T-helper 1 cell (primary cell): ENCODE results near the gene ZFHX2.

Experiments
- DNase-seq, 5 donors: peaks; one replicate each; pipeline ENCODE4 v3.0.0-alpha.2; 2012 to 2020

ZFHX2 gene

DNA sequence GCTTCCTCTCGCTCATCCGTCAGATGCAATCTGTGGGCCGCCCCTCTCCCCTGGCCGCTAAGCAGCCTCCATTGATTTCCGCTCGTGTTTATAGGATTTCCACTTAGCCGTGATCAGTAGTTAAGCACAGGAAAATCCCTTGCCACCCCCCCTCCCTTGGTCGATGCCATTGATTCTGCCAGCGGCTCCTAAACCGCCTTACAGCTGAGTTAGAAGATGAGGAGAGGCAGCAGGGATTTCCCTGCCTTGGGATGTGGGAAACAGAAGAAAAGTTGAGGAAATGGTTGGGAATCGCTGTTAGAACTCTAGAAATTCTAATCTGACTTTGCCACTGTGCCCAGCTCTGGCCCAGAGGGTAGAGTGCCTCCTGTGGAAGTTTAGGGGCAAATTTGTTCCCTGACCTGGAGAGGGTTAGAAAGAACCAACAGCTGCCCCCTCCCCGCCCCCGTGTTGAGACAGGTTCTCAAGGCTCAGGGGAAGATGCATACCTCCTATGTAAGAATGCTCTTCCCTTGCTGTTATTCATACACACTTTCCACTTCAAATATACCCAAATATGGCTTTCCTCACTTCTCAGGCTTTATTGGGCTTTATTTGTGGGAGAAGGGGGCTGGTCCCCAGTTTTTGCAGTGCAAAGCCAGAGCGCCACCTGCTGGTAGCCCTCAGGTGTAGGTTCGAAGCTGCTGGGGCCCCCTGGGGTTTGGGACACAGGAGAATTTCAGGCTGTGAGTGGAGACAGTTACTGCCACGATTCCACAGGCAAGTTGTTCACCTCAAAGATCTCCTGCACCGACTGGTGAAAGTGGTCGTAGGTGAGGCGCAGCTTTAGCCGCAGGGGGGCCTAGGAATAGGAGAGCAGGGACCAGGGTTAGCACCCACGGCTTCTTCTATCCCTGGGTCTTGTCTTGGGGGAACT, 7.7 kb upstream of the ZFHX2 start:
- DNase-seq, result peak; percentile 38 to 63 (median 59)

DNA sequence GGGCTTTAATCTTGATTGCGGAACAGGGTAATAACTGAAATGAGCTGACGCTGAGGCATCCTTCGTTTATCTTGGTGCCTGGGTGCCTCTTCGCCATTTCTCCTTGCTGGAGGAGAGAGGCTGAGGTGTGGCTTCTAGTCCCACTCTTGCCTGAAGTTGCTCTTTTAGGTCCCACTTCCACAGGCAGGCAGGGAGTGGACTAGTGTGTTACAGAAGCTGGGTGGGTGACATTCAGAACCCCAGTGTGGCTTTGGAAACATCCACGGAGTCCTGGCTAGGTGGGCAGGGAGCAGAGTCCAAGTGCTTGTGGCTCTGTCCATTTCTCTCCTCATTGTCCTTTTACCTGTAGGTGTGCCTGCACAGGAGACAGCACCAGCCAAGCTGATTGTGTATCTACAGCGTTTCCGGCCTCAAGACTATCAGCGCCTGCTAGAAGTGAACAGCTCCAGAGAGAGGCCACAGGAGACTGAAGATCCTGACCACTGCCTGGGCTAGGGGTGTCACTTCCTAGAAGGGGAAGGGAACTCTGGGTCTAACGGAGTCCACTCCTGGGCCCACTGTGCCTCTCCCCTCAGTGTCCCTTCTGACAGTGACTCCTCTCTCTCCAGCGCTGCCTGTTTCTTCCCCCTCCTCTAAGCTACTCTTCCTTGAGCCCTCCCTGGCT, 6.9 kb upstream of the ZFHX2 start:
- DNase-seq, result no peak

DNA sequence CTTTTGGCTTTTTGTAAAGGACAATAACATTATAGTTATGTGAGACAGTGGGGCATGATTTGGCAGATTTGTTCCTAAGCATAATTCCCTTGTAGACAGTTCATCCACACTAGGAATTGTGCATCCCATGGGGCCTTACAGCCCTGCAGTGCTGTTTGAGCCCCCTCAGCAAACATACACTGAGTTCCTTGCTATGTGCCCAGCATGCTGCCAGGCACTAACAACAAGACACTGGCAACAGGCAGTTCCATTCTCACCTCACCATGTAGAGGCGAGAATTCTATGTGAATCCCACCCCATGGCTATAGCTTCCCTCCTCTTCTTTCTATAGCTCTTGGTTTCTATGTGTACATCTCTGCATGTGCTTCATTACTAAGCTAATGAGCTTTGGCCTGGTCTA, 6.4 kb upstream of the ZFHX2 start:
- DNase-seq, result no peak

DNA sequence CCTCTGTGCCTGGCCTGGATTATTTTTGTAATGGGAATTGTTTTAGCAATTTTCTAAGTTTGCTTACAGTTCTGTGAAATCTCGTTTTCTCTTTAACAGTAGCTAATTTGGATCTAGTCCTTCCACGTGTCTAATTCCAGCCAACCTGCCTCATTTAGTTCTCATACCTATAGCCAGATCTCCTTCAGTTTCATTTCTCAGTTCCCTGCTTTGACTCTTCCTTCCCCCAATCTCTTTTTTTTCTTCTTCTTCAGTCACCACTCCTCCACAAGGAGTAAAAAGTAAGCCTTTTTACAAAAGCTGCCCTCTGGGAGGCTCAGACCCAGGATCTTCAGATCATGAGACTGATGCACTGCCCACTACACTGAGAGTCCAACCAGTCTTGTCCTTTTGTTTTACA, 6.0 kb upstream of the ZFHX2 start:
- DNase-seq, result no peak

DNA sequence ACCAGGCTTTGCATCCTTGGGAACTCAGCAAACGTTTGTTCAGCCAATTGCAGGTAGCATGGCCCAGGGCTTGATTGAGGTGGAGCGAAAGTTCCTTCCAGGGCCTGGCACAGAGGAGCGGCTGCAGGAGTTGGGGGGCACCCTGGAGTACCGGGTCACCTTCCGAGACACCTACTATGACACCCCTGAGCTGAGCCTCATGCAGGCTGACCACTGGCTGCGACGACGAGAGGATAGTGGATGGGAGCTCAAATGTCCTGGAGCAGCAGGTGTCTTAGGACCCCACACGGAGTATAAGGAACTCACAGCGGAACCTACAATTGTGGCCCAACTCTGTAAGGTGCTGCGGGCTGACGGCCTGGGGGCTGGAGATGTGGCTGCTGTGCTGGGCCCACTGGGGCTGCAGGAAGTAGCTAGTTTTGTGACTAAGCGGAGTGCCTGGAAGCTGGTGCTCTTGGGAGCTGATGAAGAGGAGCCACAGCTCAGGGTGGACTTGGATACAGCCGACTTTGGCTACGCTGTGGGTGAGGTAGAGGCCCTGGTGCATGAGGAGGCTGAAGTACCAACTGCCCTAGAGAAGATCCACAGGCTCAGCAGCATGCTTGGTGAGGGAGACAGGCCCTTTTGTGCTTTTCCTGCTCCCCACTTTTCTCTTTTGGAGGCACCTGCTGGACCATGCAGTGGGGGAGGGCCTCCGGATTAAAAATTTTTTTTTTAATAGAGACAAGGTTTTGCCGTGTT, 5.3 kb upstream of the ZFHX2 start:
- DNase-seq, result no peak

DNA sequence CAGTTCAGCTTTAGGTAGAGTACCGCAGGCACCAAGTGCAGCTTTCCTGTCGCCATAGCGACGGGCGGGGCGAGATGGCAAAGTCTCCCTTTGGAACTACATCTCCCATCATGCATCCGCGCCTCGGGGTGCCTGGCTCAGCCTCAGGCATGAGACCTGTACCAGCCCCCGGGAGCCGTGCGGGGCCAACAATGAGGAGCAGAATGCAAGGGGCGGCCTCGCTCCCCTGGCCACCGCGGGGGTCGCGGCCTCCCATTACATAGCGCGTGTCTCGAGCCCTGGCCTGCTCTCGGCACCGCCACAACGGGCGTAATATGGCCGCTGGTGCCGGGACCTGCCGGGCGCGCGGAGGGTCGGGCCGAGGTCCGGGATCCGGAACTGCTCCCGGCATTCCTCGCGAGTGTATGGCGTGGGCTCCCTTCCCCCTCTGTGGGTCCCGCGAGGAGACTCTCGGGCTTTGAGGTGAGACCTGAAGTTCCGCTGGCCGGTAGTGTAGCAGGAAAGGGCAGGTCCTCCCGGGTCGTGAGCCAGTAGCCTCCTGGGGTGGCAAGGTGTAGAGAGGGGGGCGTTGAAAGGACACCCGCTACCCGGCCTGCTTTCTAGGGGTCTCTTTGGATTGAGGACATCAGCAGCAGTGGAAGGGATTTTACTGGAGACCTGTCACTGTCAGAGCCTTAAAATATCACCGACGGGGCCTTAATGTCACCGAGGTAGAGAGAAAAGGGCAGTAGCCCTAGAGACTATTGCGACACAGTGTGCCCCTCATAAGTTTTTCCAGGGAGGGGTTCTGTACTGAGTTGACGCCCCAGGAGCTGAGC, 4.5 kb upstream of the ZFHX2 start, which contains the start of gene THTPA:
THTPA (plus strand) TSS at position 390 of the 818 bp plus-strand sequence. CDS start 487 bp downstream, outside the sequence.
- DNase-seq, result peak; percentile 80 to 93 (median 86)

DNA sequence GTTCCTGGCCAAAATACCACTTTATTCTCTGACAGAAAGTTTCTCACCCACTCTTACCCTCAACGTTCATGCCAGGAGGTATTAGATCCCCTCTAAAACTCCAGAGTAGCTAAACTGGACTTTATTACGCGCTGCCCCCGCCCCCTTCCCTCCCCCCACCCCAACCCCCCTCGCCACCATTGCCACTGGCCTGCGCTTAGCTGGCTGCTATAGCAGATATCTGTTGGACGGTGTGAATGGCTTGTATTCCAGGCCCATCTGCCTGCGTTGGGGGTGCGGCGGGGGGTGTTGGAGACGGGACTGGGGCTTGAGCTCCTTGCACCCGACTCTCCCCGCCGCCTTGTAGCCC, 3.9 kb upstream of the ZFHX2 start:
- DNase-seq, result no peak

DNA sequence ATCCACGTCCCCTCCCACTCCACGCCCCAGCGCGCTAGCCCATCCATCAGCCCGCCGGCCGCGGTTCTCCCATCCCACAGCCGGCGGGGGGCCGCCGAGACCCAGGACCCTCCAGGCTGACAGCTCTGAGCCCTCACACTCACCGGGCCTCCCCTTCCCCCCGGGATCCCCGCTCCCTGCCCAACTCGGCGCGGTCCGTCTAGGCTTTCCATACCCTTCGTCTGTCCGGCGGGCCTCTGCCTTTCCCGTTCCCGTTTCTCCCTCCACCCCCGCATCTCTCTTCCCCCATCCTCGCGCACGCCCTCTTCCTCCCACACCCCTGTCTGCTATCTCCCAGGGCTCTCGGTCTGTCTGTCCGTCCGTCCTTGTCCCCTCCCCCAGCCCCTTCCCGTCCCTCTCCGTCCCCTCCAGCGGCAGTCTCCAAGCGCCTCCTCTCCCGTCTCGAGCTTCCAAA, 726 bp downstream of the ZFHX2 start:
- no peak for DNase-seq

DNA sequence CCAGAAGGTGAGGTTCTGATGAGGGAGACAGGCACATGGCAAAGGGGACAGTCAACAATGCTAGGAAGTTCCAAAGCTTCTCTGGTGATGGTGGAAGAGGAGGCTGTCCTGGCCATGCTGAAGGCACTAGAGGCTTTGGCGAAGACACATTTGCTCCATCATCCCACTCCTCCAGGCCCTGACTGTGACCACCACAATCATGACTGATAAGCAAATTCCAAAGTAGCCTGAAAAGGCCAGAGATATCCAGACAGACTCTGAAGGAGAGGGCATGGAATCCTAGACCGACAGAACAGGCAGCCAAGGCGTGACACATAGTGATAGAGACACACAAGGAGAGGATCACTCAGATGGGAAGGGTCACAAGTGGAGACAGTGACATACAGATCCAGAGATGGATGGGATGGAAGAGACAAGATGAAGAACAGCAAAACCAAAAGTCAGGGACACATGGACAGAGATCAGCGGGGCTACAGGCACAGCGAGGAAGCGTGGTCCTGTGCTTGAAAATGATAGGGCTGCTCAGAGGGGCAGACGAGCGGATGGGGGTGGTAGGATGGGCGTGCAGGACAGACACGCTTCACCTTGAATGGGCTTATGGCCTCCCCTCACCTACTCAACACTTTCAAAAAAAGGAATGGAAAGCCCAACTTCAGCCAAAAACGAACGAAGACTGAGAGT, 1.3 kb downstream of the ZFHX2 start:
- DNase-seq, result no peak

DNA sequence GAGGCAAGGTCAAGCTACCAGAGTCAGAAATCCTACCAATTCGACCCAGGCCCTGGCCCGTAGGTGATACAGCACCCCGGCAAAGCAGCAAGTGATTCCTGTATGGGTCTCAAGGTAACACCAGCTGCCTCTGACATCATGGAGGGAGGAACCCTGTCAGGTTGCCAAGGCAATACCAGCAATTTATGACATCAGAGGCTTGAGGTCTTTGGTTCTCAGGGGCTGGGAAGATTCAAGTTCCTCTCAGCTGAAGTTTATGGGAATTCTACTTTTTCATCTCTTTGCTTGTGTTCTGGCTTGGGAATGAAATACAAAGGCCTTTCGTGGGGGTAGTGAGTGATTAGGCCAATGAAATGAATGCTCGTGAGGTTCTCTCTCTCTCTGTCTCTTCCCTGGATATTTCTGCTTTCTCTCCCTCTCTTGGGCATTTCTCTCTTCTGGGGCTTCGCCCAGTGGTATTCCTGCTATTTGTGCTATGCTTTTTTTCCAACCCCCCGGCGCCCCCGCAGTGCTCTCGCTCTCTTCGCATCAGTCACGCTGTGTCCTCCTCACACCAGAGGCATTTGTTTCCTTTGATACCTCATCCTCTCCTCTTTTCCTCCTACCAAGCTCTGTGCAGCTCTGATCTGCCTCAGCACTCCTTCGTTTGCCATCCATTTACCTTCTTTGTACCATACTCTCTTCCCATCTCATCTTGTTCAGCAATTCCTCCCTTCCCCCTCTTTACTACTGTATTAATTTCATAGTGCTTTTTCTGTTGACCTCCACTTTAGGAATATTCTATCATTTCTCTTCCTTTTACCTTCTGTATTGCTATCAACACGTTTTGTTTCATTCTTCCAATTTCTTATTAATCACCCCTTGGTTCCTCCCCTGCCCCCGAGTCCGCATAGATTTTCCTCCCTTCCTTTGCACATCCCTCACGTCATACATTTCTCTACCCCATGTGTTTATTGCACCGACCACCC, 2.9 kb downstream of the ZFHX2 start:
- no peak for DNase-seq

DNA sequence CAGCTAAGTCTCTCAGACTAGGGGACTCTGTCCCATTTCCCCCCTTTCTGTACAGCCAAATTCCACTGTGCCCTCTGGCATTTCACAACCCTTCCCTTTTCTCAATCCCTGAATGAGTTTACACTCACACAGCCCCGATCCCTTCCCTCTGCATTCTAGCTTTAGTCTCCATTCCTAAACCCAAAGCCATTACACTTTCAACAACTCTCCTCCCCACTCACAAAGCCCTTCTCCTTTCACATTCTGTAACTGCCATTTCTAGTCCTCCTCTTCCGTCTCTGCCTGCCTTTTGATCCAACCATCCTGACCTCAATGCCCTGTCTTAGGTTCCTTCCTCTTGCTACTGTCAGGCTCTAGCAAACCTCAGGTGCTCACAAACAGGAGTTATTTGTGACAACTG, 3.6 kb downstream of the ZFHX2 start:
- DNase-seq, result no peak

DNA sequence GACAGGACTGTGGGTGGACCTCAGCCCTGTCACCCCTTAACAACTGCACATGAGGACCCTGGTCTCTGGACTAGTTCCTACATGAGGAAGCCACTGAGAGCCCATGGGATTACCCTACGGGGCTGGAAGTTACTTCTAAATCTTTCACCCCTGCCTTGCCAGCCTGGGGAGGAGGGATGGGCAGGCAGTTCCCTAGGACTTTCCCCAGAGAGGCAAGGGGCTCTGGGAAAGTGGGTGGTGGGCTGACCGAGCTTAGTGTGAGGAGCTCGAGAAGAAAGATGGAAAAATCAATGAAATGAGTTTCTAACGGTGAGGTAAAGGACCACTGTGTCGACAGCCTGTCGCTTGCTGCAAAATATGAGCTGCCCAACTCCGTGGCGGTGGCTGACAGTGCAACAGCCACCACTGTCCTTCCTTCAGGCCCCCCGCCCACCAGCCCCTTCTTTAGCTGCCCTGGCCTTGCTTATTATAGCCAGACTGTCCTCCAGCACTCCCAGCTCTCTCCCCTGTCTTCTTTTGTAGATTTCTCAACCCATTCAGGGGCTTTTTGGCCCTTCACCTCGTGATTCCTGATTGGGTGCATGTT, 5.0 kb downstream of the ZFHX2 start:
- DNase-seq, result no peak

DNA sequence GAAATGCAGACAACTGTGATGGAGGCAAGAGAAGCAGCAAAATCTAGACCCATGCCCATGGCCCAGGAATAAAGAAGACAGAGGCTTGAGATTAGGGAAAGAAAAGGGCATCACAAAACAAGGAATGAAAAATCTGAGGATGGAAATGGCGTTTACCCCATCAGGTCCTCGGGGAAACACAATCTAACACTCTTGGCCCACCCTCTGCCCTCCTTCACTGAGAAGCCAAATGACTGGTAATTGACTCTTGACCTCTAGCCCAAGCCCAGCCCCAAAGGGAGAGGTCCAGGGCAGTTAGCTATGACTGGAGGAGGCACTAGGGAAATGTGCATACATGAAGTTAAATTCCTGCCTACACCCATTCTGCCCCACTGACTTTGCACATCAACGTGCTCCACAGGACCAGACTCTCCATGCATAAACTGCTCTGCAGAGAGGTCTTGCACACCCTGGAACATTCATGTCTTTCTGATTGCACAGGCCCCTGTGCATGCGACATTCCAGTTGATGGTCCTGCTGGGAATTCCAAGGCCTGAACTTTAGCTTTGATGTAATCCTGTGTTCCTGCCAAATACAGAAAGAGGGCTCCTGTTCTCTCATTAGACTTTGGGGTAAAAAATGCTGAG, 5.7 kb downstream of the ZFHX2 start:
- DNase-seq, result no peak

DNA sequence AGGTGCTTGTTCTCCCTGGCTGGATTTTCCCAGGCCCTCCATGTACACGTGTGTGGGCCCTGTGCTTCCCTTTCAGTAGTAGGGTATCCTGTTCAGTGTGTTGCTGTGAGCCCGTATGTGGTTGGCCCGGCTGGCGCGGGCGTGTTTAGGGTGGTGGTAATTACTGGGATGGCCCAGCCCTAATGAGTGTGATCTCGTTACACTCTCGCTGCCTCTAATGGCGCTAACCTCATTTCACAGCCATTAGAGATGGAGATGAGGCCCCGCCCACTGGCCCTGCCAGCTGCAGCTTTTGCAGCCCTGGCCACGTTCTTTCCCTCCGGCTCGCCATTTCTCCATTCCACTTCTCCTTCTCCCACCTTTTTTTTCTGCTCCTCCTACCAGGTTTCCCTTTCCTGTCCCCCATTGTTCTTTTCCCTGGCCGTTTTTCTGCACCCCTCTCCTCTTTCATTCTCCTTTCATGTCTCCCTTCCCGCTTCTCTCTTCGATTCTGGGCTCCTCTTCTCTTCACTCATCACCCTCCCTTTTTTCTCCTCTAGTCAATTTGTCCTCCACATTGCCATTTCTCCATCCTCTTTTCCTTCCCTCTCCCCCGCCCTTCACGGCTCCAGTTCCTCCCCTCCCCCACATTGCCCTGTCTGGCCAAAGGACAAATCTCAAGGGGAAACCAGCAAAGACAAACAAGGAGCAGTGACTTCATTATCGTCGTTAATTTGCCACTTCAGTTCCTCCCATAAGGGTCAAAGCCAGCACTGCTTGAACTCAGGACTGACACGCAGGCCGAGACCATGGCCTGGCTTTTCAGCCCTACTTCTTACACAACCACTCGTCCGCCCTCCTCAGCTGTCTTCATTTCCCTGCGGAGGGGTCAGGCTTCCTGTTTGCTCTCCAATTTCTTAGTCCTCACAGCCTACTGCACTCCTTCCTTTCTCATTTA, 6.8 kb downstream of the ZFHX2 start:
- DNase-seq, result no peak

DNA sequence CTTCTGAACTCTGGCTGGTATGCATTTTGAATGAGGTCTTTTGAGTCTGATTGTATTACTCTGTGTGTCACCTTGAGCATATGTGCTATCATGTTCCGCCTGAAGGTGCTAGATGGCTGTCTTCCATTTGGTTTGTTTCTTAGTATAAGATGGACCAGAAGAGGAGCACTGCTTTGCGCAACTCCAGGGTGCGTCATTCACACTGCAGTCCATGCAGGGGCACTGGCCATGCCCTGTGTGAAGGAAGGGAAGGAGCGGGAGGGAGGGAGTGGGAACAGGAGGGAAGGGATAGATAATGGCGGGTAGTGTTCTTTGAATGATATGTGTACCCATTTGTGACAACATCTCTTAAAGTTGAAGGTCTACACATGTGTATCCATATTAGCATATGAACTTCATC, 8.2 kb downstream of the ZFHX2 start:
- no peak for DNase-seq

DNA sequence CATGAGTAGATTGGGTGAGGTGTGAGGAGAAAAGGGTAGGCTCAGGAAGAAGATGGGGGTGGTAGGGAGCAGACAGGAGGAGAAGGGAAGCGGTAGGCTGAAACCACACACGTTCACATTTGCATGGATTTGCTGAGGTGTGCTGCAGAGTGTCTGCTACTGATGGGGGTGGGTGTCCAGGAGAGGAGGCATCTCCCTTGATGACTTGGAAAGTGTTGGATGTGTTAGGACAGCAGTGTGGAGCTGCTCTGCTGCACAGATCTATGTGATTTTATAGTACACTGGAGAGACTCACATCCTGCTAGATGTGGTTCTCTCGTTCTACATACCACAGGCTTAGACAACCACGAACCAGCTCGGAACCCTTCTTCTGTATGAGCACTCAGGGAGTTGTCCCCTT, 9.3 kb downstream of the ZFHX2 start:
- no peak for DNase-seq

DNA sequence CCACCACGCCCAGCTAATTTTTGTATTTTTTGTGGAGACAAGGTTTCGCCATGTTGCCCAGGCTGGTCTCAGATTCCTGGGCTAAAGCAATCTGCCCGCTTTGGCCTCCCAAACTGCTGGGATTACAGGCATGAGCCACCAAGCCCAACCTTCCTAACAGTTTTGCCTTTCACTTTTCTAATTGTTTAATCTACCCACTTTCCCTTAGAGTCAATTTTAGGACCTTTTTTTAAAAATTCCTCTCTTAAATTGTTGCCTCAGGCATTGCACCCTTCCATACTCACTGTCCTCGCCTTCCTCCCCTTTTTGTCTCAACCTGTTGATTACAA, 11.5 kb downstream of the ZFHX2 start:
- no peak for DNase-seq

DNA sequence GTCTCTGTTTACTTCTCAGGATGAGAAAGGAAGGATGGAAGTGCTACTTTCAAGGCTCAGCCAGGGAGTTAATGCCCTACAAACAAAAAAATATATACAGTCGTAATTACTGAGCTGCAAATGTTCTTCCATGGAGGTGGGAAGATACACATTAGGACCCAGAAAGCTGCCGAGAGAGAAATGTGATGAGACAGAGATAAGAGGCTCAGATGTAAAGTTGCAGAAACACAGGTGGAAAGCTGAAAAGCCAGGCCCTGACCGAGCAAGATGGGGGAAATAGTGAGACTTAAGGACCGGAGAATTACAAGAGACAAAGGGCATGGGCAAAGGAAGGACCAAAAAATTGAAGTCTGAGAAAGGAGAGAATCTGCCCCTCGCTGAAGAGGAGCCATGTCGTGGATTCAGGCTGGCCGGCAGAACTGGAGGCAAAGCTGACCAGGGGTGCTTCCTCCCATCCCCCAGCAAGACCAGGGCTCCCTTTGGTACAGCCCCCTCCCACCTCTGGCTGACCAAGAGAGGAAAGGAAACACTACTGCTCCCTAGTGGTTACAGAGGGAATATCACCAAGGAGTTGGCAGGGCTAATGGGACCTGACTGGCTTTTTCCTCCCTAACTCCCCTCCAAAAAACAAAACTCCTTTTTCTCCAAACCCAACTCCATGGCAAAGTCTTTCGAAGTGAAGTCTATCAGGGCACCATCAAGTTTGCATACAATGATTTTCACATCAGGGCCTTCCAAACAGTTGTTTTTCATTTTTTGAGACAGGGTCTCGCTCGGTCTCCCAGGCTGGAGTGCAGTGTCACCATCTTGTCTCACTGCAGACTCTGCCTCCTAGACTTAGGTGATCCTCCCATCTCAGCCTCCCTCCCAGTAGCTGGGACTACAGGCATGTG, 12.1 kb downstream of the ZFHX2 start:
- DNase-seq, result peak in 1 of 5 donors; percentile 28
